Osteocyte (in vitro differentiated cells): ENCODE results near the gene EMD. TPM values are rescaled to one million over a fixed set of nuclear protein-coding genes. Genes with fewer than 3 reads are reported as not detected.
"Not testable (repeated sequence)": the region's sequence is repeated elsewhere in the genome, so short reads cannot be mapped to it uniquely, and the experiment has no call there.

Experiments used
- DNase-seq: peaks from one replicate; pipeline ENCODE4 v3.0.0; 2021; ENCODE audit warnings: mixed read lengths; ENCODE audit not compliant: unreplicated experiment; ENCODE audit errors: extremely low spot score
- H3K27ac Mint-ChIP-seq: one replicate; pipeline ENCODE4 v1.8.0; 2021; ENCODE audit warnings: mild to moderate bottlenecking, mixed read lengths; ENCODE audit not compliant: unreplicated experiment
- H3K27me3 Mint-ChIP-seq: one replicate; pipeline ENCODE4 v1.8.0; 2021; ENCODE audit warnings: mixed read lengths; ENCODE audit not compliant: unreplicated experiment
- H3K36me3 Mint-ChIP-seq: one replicate; pipeline ENCODE4 v1.8.0; 2021; ENCODE audit warnings: mixed read lengths; ENCODE audit not compliant: unreplicated experiment
- H3K4me1 Mint-ChIP-seq: one replicate; pipeline ENCODE4 v1.8.0; 2021; ENCODE audit warnings: mixed read lengths; ENCODE audit not compliant: unreplicated experiment
- H3K4me3 Mint-ChIP-seq: one replicate; pipeline ENCODE4 v1.8.0; 2021; ENCODE audit warnings: mild to moderate bottlenecking, moderate library complexity, mixed read lengths; ENCODE audit not compliant: unreplicated experiment
- H3K9me3 Mint-ChIP-seq: one replicate; pipeline ENCODE4 v1.8.0; 2021; ENCODE audit warnings: mixed read lengths; ENCODE audit not compliant: unreplicated experiment
- long read RNA-seq: library from polyadenylated mRNA; unstranded; transcript quantifications from one replicate; pipeline ENCODE4 v2.0.0, GENCODE V29; 2021
- total RNA-seq: library from RNA; stranded (reverse); gene quantifications from 2 replicates; pipeline ENCODE4 v1.2.1, GENCODE V29; 2021
- TF ChIP-seq, protein P1 (sequence below): fragments of 200-600 bp; sonication (generic); IDR thresholded peaks from 2 replicates; pipeline ENCODE4 v1.5.0; 2021; ENCODE audit warnings: antibody characterized with exemption, mild to moderate bottlenecking, moderate library complexity

EMD gene
- total RNA-seq = 68.9 and 73.1 TPM in 2 replicates
- long read RNA-seq, partial matches to known transcripts = 0 of 4 reads
- long read RNA-seq, other reads (novel, unspliced or antisense) = 0 of 4 reads

DNA sequence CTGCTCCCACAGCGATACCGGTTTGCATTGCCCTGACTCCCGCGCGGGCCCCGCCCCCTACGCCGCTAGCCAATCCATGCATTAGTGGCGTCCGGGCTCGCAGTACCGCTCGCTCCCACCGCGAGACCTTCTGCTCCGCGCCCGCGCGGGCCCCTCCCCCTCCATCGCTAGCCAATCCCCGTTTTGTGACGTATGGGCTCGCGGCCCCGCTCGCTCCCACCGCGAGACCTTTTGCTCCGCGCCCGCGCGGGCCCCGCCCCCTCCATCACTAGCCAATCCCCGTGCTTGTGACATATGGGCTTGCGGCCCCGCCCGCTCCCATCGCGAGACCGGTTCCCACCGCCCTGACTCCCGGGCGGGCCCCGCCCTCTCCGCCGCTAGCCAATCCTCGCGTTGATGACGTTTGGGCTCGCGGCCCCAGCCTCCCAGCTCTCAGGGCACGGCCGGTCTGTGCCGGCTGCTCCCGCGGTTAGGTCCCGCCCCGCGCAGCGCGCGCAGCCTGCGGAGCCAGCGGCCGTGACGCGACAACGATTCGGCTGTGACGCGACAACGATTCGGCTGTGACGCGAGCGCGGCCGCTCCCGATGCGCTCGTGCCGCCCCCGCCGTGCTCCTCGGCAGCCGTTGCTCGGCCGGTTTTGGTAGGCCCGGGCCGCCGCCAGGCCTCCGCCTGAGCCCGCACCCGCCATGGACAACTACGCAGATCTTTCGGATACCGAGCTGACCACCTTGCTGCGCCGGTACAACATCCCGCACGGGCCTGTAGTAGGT lies at the start of gene EMD:
EMD (plus strand) TSS at position 497 of the 770 bp plus-strand sequence; CDS start at position 687, 190 bp downstream.
- TF ChIP-seq, protein P1, sequence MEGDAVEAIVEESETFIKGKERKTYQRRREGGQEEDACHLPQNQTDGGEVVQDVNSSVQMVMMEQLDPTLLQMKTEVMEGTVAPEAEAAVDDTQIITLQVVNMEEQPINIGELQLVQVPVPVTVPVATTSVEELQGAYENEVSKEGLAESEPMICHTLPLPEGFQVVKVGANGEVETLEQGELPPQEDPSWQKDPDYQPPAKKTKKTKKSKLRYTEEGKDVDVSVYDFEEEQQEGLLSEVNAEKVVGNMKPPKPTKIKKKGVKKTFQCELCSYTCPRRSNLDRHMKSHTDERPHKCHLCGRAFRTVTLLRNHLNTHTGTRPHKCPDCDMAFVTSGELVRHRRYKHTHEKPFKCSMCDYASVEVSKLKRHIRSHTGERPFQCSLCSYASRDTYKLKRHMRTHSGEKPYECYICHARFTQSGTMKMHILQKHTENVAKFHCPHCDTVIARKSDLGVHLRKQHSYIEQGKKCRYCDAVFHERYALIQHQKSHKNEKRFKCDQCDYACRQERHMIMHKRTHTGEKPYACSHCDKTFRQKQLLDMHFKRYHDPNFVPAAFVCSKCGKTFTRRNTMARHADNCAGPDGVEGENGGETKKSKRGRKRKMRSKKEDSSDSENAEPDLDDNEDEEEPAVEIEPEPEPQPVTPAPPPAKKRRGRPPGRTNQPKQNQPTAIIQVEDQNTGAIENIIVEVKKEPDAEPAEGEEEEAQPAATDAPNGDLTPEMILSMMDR = no peak
- Mint-ChIP-seq H3K36me3 (no peaks in the 10 kb centered on the region), H3K9me3 (no peaks in the 10 kb centered on the region), H3K27me3 (no peaks in the 10 kb centered on the region), H3K4me1 (peaks cover 13% of the 10 kb centered on the region), H3K4me3 (peak within 1 kb of the TSS; percentile 78), H3K27ac (peak within 1 kb of the TSS; percentile 91)
- peak; percentile 99 for DNase-seq

DNA sequence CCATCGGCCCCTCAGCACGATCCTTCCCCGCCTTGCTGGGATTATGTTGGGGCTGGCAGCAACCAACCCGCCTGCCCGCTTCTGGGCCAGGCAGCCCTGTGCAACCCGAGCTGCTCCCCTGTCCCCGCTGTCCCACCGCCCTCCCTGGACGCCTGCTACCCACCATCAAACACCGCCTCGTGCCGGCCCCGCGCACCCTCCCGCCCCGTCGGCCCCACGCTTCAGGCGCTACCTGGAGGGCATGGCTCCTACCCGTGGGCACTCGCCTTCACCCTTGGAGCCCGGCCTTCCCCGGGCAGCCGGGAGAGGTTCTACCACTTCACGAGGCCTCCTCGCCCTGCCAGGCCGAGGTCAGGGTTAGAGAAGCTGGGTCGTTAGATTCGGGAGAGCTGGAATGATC lies 46.5 kb upstream of the EMD start:
- H3K27me3 Mint-ChIP-seq = peaks cover 15% of the 10 kb centered on the region
- H3K9me3 Mint-ChIP-seq = no peaks in the 10 kb centered on the region
- H3K4me3 Mint-ChIP-seq = no peak overlapping the region
- DNase-seq = no peak
- H3K27ac Mint-ChIP-seq = no peak overlapping the region
- H3K36me3 Mint-ChIP-seq = no peaks in the 10 kb centered on the region
- peaks cover 4% of the 10 kb centered on the region for H3K4me1 Mint-ChIP-seq
- TF ChIP-seq, protein P1 = no peak

DNA sequence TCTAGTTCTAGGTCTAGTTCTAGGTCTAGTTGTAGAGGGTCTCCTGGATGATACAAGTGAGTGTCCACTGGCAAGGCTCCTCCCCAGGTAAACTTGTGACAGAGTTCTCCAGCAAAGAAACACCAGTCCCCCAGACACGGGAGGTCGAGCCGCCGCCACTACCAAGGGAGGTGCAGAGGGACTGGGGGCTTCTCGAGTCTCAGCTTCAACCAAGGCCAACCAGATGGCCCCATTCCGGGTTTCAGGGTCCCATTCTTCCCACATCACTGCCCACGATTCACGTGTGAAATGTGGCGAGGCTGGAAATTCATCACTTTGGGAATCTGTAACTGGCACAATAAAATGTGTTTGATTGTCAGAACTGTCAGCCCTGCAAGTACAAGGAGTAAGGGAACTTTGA lies 46.0 kb upstream of the EMD start:
- Mint-ChIP-seq H3K4me3 (no peak overlapping the region), H3K9me3 (no peaks in the 10 kb centered on the region)

DNA sequence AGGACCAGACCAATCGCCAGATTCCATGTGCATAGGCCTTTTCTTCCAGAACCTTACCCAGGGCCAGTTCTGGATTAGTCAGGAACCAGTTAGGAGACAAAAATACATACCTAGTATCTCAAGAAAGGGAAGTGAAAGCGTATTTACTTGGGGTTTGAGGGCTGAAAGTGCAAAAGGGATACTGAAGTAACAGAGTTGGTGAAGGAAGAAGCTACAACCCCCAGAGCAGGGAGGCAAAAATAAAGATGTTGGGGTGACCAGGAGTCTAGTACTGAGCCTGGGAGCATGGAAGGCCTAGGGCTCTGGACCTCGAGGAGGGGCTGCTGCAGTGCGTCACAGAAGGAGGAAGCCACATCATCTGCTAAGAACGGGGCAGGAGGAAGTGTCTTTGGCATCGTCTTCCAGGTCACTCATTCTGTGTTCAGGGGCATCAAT lies 45.2 kb upstream of the EMD start:
- H3K27ac Mint-ChIP-seq = no peak overlapping the region
- no peaks in the 10 kb centered on the region for H3K9me3 Mint-ChIP-seq
- no peaks in the 10 kb centered on the region for H3K4me1 Mint-ChIP-seq
- H3K27me3 Mint-ChIP-seq = peaks cover 15% of the 10 kb centered on the region
- TF ChIP-seq, protein P1 = no peak
- H3K36me3 Mint-ChIP-seq = no peaks in the 10 kb centered on the region
- no peak overlapping the region for H3K4me3 Mint-ChIP-seq
- DNase-seq = no peak

More for the DNA sequence above, 46.0 kb upstream of the EMD start:
- H3K27ac Mint-ChIP-seq = no peak overlapping the region
- H3K36me3 Mint-ChIP-seq = no peaks in the 10 kb centered on the region
- H3K4me1 Mint-ChIP-seq = no peaks in the 10 kb centered on the region
- no peak for DNase-seq
- peaks cover 15% of the 10 kb centered on the region for H3K27me3 Mint-ChIP-seq
- TF ChIP-seq, protein P1 = no peak

DNA sequence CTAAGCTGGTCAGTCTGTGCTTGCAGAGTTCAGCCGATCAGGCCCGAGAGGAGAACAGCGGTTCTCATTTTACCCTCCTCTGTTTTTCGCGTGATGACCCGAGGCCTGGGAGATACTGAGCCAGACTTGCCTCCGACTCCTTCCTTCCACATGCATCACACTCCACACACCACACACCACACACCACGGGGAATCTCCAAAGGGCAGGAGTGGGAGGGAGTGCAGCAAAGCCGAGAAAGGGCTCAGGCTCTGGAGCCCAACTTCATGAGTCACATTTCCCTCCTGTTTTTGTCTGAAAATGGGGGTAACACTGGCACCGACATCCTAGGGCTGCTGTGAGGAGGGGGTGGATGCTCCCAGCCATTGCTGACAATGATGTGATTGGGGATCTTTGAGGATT lies 44.6 kb upstream of the EMD start:
- Mint-ChIP-seq H3K27ac (no peak overlapping the region), H3K27me3 (peaks cover 14% of the 10 kb centered on the region), H3K36me3 (no peaks in the 10 kb centered on the region), H3K9me3 (no peaks in the 10 kb centered on the region), H3K4me3 (no peak overlapping the region), H3K4me1 (no peaks in the 10 kb centered on the region)
- TF ChIP-seq, protein P1 = no peak
- DNase-seq = no peak

DNA sequence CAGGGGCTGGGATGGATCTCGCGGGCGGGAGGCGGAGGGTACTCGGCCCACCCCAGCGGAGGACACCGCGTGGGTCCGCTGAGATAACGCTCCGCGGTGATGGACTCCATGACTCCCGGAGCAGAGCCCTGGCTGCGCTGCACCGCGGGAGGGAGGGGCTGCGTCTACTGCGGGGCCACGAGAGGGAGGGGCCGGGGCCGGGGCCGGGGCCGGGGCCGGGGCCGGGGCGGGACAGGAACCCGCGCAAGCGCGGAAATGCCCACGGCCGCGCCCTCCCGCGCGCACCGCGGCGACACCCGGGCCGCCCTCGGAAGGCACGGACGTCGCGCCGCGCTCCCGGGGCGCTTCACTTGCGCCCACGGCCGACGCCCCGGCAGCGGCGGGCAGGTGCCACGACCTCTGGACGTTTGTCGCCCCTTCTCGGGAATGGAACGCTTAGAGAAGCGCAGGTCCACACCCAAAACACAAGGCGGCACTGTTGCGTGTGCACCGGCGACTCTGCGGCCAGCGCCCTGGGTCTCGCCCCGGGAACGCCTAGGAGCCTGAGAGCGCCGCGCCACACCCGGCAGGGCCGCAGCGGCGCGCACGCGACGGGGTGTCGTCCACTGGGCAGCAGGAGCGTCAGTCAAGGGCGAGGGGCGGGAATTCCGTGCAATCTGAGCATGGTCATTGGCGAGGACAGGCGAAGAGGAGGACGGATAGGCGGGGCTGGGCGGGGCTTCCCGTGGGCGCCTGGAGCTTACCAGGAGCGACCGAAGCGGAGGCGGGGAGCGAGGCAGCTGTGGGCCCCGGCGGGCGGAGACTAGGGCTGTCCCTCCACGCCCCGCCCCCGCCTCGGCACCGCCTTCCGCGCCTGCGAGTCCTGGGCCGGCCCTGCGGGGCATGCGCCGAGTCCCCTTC lies 37.4 kb upstream of the EMD start:
- H3K27ac Mint-ChIP-seq, DNase-seq, H3K36me3 Mint-ChIP-seq, H3K4me3 Mint-ChIP-seq, H3K4me1 Mint-ChIP-seq, H3K27me3 Mint-ChIP-seq, H3K9me3 Mint-ChIP-seq: not testable (repeated sequence)

DNA sequence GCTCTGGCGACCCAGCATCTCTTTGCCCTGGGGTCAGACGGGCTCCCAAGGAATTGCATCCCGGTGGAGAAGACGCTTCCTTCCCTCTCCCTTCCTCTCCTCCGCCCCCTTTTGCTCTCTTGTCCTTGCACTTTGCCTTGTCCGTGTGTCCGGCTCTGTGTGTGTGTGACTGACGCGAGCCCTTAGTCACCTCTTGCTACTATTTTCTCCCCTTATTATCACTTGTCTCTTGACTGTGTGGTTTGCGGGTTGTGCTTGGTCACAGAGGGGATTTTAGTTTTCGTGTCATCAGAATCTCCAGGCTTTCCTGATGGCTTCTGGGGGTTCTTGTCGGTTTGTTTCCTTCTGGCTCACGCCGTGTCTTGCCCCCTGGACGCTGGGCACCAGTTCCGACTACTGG lies 36.0 kb upstream of the EMD start:
- not testable (repeated sequence) for H3K36me3 Mint-ChIP-seq, H3K4me1 Mint-ChIP-seq, DNase-seq, H3K27me3 Mint-ChIP-seq, H3K27ac Mint-ChIP-seq, H3K4me3 Mint-ChIP-seq, H3K9me3 Mint-ChIP-seq
